Stimulated activated CD4-positive, alpha-beta T cell treated with anti-CD3 and anti-CD28 coated beads, Interleukin-15, amount 100 ng/mL, for 1 hour (primary cell): ENCODE data around the gene TOR1A.
A peak's percentile ranks its signal among the peaks of the same experiment; 100 is the strongest.
"Not testable (repeated sequence)": the region's sequence is repeated elsewhere in the genome, so short reads cannot be mapped to it uniquely, and the experiment has no call there.

Experiments
- DNase-seq, 2 donors: peaks; one replicate each; pipeline ENCODE4 v3.0.0-alpha.2; 2020; ENCODE audit warnings: low read depth in 1 of 2, low spot score in 1 of 2

TOR1A gene

DNA sequence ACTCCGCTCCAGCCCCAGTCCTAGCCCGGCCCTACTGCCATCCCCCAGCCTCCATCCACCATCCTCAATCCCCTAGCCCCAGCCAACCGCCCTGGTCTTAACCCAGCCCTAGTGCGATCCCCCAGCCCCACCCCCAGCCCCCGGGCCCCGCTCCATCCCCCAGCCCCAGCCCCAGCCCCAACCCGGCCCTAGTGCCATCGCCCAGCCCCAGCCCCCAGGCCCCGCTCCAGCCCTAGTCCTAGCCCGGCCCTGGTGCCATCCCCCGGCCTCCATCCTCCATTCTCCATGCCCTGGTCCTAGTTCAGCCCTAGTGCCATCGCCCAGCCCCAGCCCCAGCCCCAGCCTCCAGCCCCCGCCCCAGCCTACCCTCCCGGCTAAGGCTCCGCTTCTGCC, 398 bp downstream of the TOR1A start:
- DNase-seq = no peak

DNA sequence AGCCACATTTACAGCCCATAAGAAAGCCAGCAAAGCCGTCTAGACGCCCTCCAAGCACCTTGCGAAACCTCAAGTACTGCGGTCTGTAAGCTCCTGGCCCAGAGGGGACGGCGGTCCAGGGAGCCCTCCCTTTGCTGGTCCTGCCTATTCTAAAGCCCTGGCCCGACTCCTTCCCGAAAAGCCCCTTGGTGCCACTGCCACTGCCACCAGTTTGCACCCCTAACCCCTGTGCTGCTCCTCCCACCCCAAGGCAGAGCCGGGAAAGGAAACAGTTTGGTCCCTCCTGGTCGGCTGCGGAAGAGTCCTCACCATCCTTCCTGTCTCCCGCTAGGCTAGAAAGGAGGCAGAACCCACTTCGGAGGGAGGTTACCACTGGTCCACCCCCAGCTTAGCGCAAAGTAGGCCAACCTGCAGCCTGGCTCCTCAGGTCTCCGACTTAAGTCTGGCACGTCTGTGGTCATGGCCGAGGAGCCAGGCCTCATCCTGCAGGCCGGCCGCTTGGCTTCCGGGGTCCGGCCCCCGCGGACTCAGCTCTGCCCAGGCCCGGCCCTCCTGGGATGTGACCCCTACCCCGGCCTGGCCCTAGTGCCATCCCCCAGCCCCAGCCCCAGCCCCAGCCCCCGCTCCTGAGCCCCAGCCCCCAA, 916 bp downstream of the TOR1A start:
- DNase-seq = no peak

DNA sequence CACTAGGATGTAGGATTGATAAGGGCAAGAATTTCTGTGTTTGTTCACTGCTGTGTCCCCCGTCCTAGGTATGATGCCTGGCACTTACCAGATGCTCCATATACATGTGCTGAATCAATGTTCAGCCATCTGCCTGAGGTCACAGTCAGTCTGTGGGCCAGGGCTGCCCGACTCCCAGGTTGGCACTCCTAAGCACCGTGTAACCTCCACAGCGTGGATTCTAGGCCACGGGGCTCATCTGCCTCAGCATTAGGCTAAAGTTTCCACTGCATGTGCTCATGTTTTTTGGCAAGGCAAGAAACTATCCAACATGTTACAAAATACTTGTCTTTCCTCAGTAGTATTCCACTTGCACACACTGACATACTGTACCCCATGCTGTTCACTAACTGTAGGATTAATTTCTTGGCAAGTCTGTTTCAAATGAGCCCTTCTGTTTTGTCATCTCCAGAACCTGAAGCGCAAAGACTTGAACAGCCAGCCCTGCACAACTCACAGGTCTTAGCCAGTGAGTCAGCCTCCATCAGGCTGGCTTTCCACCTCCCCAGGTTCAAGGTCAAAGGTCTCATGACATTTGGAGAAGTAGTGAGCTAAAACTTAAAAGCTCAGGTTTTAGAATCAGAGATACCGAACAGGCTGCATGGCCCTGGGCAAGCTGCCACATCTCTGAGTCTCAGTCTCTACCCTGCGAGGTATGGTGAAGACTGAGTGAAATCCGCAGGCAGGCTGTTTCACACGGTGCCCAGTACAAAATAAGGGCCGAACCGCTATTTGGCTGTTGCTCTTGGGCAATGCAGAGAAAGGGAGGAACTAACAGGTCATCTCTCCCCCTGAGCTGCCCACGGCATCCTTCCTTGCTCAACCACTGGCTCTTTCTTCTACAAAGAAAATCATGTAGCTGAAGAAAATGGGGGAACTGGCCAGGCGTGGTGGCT, 7.2 kb downstream of the TOR1A start:
- no peak for DNase-seq

DNA sequence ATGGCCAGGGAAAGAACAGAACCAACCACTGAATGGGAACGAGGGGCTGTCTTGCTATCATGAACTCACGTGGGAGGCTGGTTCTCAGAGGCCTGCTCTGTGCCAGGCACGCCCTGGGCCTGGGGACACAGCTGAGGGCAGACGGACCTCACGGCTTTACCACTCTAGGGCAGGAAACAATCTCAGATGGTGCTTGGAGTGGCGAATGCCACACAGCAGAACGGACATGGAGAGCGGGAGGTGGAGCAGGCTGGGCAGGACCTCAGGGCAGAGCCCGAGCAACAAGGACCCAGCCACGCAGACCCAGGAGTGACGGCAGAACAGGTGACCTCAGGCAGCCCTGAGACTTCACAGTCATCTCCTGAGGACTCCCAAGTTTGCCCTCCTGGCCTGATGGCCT, 8.7 kb downstream of the TOR1A start:
- no peak for DNase-seq

DNA sequence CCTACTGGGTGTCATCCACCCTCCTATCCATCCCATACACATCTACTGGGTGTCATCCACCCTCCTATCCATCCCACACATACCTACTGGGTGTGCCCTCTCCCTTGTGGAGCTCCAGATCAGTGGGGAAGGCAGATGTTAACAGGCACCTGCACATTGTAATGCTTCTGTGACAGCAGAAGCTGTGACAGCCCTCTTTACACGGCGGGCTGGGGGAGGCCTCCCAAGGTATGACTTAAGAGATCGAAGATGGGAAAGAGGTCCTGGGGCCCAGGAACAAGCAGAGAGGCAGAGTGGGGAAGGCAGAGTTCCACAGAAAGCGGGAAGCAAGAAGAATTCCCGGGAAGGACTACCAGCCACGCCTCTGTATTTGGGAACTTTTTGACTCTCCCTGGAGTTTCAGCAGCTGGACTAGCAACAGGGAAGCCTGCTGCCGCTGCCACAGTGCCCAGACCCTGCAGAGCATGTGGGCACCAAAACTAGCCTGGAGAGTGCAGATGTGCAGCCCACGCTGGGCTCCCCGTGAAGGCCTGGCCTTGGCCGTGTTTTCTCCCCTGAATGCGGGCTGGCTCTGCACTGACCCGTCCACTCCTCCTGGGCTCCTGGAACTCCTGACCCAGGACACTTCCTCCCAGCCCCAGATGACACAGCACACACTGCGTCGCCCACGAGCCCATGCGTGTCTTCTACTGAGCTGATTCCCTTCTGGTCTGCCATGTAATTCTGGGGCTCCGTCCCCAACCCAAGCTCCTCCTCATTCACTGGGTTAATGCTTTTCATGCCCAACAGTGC, 9.3 kb downstream of the TOR1A start:
- no peak for DNase-seq

DNA sequence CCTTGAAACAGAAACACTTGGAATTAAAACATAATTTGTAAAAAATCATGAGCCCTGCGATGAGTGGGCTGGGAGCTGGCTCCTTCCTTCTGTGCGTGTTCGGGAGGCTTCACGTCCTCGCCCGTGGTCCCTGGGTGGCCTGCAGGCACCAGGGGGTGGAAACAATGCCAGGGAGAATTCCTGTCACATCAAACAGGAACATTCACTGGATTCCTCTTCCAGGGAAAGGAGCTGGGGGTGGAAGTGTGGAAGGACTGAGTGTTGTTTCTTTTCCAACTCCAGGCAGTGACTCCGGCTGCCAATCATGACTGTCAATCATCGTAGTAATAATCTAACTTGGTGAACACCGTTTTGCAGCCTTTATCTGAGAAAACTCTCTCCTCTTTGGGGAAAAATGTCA, 10.3 kb downstream of the TOR1A start:
- no peak for DNase-seq

DNA sequence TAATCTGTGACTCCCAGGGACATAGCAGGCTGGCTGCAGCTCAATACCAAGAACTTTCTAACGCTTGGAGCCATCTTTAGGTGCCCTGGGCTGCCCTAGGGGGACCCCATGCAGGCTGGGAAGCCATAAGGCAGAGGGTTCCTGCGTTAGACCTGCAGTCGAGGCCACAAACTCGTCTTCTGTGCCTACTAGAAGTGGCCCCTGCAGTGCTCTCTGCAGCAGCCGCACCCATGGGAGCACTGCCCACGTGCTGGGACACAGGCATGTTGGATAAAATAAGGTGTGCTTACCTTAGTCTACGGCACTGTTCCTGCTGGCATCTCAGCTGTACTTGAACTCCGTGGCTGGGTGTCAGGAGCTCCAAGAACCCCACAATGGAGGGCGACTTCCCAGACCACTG, 11.6 kb downstream of the TOR1A start:
- DNase-seq = no peak

DNA sequence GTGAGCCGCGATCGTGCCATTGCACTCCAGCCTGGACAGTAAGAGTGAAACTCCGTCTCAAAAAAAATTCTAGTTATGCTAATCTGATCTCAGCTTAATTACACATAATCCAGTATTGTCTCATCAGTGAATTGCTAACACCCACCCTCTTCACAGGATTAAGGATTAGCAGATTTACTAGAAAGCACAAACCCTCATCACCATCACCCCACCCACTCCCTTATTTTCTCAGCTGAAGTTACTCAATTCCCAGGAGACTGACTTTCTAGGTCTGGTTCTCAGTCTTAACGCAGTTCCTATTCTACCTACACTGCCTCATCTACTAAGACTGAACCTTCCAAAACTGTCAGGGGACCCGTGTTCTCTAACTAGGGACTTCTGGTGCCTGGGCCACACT, 12.0 kb downstream of the TOR1A start:
- no peak for DNase-seq

DNA sequence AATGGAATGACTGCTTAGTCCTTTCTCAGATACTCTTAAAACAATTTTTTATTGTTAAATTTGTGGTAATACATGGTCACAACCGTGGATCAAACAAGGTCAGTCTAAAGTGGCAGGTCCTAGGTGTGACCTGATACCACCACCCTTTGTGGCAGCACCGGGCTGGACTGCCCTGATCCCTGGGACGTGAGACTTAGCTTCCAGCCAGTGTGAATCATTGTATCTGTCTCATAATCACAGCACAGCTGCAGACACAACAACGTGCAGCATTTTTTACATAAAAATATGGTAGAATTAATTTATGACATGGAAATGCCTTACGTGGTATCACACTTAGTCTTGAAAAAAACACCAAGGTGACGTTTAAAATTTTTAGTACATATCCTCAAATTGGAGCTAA, 13.1 kb downstream of the TOR1A start:
- DNase-seq = no peak

DNA sequence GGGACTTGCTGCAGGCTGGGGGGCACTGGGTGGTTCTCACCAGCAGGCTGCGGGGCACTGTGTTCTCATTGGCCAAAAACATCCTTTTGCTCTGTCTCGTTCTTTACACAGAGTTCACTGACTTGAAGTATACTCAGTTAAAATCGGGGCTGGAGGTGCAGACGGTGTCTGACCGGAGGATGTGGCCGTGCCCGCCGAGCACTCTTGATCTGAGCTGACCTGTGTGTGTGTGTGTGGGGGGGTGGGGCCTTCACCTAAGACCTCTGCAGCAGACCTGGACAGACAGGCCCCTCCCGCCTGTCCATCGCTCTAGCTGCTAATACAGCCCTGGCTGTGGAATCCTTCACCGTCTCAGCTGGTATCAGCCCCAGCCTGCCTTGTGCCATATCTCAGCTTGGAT, 13.8 kb downstream of the TOR1A start:
- DNase-seq = no peak

DNA sequence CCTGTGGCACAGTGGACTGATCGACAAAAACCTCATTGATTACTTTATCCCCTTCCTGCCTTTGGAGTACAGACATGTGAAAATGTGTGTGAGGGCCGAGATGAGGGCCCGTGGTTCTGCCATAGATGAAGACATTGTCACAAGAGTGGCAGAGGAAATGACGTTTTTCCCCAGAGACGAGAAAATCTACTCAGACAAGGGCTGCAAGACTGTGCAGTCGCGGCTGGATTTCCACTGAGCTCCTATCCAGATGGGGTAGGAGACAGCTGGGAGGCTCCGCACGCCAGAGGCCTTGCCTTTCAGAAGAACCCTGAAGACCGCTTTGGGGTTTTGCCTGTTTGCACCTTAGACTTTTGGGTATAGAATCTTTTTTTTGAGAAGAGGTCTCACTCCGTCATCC, 14.6 kb downstream of the TOR1A start:
- no peak for DNase-seq

DNA sequence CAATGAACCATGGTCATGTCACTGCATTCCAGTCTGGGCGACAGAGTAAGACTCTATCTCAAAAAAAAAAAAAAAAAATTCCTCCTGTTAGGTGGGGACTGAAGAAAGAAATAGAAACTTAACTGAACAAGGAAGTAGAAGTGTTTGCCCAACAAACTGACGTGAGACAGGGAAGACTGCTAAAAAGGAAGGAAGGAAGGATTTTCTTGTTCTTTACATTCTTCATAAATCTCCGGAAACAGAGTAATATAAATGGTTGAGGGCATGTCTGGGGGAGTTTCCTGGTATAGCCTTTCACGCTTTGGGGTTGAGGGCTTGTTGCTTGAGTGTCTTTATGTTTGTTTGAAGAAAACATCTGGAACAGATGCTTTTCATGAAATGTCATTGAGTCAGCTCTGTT, 17.9 kb downstream of the TOR1A start:
- no peak for DNase-seq

DNA sequence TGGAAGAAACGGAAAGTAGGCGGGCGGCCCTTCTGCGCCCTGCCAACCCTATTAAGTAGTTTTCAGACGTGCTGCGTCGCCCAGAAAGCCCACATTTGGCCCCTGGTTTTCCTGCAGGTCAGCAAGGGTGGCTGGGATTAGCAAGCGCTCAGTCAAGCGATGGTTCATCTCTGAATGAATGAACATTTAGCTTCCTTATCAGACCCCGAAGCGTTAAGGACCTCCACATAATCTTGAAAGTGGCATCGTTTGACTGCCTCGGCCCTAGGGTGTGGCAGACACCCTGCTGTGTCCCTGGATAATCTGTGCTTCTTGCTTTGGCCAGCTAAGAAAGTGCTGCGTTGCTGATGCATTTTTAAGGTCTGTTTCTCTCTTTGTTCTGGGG, 20.3 kb downstream of the TOR1A start:
- no peak for DNase-seq

DNA sequence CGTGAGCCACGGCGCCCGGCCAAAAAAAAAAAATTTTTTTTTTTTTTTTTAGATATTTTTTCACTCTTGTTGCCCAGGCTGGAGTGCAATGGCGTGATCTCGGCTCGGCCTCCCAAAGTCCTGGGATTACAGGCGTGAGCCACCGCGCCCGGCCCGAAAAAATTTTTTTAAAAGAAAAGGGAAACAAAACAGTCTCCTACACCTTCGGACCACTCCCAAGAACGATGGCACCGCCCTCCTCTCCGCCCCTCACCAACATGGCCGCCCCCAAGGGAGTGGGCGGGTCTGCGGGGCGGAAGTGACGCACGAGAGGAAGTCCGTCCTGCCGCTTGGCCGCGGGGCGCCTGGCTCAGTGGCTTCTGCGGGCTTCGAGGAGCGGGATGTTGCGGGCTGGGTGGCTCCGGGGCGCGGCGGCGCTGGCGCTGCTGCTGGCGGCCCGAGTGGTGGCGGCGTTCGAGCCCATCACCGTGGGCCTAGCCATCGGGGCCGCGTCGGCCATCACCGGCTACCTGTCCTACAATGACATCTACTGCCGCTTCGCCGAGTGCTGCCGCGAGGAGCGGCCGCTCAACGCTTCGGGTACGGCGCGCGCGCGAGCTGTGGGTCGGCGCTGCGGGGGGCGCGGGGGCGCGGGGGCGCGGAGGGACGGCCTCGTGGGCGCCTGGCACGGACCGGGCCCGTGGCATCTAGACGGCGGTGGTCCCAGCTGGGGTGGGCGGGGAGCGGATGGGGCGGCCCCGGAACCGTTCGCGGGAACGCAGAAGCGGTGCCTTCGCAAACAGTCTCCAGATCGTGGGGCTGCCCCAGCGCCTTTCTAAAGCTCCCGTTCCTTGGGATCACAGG, 20.9 kb downstream of the TOR1A start, which contains the start of gene TOR1B:
TSS of gene TOR1B (plus strand) at position 352 of the 843 bp plus-strand sequence. CDS start at position 381, 29 bp downstream.
- DNase-seq = peak; percentile 87 to 92

DNA sequence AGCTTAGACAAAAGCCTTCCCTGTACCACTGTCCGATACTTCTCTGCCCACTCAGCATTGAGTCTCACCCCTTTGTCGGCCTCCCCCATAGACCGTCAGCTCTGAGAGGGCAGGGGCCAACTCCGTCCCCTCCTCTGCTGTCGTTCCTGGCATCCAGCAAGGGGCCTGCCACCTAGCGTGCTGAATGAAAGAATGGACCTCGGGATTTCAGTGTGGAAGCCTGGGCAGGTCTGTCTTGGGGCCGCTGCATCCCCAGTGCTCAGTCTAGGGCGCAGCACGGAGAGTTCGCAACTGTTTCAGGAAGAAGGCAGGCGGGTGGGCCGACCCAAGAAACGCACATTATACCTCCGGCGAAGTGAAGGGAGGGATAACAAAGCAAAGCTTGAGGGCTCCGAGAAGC, 22.4 kb downstream of the TOR1A start:
- DNase-seq = no peak

DNA sequence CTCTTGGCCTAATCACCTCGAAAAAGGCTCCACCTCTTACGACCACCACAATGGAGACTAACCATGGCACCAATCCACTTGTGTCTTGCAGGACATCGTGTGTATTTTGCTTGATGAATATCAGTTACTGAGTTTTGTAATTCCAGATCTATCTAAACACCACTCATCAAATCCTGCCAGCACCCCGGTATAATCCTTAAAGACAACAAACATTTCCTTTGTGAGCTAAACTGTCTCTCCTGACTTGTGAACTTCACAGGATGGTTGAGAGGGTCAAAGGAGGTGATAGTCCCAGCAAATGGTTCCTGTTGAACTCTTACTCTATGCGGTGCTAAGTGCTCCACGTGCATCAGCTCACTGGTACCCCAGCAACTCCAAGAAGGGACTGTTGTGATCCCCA, 25.0 kb downstream of the TOR1A start:
- DNase-seq = no peak

DNA sequence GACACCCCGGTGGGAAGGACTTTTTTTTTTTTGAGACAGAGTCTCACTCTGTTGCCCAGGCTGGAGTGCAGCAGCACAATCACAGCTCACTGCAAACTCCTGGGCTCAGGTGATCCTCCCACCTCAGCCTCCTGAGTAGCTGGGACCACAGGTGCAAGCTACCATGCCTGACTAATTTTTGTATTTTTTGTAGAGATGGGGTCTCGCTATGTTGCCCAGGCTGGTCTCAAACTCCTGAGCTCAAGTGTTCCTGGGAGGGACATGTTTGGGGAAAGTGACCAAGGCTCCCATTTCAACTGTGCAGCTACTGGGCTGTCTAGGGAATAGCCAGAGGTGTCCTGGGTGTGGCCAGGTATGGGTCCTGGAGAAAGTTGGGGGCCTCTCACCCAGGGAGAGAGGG, 27.9 kb downstream of the TOR1A start:
- DNase-seq = not testable (repeated sequence)

DNA sequence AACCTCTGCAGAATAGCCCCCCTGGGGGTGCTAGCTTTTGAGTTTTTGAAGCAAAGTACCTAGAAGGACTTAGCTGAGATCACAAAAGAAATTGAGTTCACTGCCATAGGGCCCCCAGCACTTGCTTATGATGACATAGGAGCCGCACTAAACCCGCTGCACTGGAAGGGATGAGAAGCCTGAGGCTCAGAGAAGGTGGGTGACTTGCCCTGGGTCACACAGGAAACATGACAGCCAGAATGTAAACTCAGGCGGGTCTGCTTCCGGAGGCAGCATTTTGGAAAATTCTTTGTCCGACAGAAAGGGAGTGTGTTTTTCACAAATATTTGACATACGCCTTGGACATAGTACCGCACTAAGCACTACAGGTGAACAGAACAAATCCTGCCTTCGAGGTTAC, 29.4 kb downstream of the TOR1A start:
- DNase-seq = no peak

DNA sequence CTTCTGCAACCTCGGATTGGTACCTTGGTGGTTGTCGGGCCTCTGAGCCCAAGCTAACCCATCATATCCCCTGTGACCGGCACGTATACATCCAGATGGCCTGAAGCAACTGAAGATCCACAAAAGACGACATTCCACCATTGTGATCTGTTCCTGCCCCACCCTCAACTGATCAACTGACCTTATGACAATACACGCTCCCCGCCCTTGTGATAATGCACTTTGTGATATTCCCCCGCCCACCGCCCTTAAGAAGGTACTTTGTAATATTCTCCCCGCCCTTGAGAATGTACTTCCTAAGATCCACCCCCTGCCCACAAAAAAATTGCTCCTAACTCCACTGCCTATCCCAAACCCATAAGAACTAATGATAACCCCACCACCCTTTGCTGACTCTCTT, 37.5 kb downstream of the TOR1A start:
- no peak for DNase-seq

DNA sequence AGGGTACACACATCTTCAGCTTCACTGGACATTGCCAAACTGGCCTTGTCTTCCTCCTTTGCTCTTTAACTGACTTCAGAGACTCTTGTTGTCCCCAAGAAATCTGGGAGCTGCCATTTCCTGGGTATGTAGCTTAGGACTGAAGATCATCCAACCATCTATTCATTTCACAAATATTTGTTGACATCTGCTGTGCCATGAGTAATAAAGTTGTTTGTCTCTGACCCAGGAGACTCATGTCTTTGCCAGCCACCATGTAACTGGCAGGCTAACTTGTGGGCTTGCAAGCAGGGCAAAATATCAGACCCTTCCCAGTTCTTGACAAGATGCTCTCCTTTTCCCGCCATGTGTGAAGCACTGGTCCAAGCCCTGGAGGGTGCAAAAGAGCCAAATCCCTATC, 38.1 kb downstream of the TOR1A start:
- no peak for DNase-seq

DNA sequence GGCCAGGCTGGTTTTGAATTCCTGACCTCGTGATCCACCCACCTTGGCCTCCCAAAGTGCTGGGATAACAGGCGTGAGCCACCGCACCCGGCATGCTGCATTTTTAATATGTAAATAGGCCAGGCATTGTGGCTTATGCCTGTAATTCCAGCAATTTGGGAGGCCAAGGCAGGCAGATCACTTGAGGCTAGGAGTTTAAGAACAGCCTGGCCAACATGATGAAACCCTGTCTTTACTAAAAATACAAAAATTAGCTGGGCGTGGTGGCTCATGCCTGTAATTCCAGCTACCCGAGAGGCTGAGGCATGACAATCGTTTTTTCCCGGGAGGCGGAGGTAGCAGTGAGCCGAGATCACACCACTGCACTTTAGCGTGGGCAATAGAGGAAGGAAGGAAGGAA, 39.0 kb downstream of the TOR1A start:
- not testable (repeated sequence) for DNase-seq
